ENCODE data around the gene PNMA1. TPM values are rescaled to one million over a fixed set of nuclear protein-coding genes. Genes with fewer than 3 reads are reported as not detected.

PNMA1 gene
- total RNA-seq, 2 experiments from 2014 or later = 28.2 to 30.0 TPM

- Mint-ChIP-seq H3K27ac (no peak overlapping the region), H3K4me1 (no peaks in the 10 kb centered on the region), H3K36me3 (ENCODE audit: low read depth) (no peaks in the 10 kb centered on the region), H3K4me3 (no peak overlapping the region), H3K27me3 (no peaks in the 10 kb centered on the region), H3K9me3 (no peaks in the 10 kb centered on the region)
- no peak for DNase-seq
- POLR2A ChIA-PET = interaction anchor here (0.6 kb wide), 1 partner anchor 95 kb away, joined by 3 read pairs; no protein-coding TSS in a partner anchor
- CTCF ChIA-PET = interaction anchor here (1.0 kb wide), 1 partner anchor 201 kb away, joined by 3 read pairs; no protein-coding TSS in a partner anchor
Observed at GRCh38 chr14:73665130-73665529, 49.1 kb downstream of the PNMA1 start.

GRCh38 chr14:73663548-73664212, 50.5 kb downstream of the PNMA1 start:
- Mint-ChIP-seq H3K4me3 (no peak overlapping the region), H3K27ac (no peak overlapping the region), H3K4me1 (no peaks in the 10 kb centered on the region), H3K27me3 (no peaks in the 10 kb centered on the region), H3K9me3 (no peaks in the 10 kb centered on the region), H3K36me3 (ENCODE audit: low read depth) (no peaks in the 10 kb centered on the region)
- ChIA-PET CTCF (interaction anchor here (0.6 kb wide), 1 partner anchor 843 kb away, joined by 3 read pairs; no protein-coding TSS in a partner anchor), POLR2A (no interaction called here)
- DNase-seq = no peak

GRCh38 chr14:73662487-73662943, 51.7 kb downstream of the PNMA1 start:
- Mint-ChIP-seq H3K4me3 (no peak overlapping the region), H3K27ac (no peak overlapping the region), H3K36me3 (ENCODE audit: low read depth) (no peaks in the 10 kb centered on the region), H3K27me3 (no peaks in the 10 kb centered on the region), H3K4me1 (no peaks in the 10 kb centered on the region), H3K9me3 (no peaks in the 10 kb centered on the region)
- DNase-seq = no peak
- CTCF ChIA-PET = interaction anchor here (0.6 kb wide), 1 partner anchor 154 kb away, joined by 3 read pairs; no protein-coding TSS in a partner anchor
- POLR2A ChIA-PET = no interaction called here

- DNase-seq = no peak
- CTCF ChIA-PET = no interaction called here
- no peaks in the 10 kb centered on the region for H3K9me3 Mint-ChIP-seq
- POLR2A ChIA-PET = no interaction called here
- no peaks in the 10 kb centered on the region for H3K36me3 Mint-ChIP-seq (ENCODE audit: low read depth)
- no peaks in the 10 kb centered on the region for H3K27me3 Mint-ChIP-seq
- H3K4me1 Mint-ChIP-seq = no peaks in the 10 kb centered on the region
- H3K4me3 Mint-ChIP-seq = no peak overlapping the region
- no peak overlapping the region for H3K27ac Mint-ChIP-seq
Observed at GRCh38 chr14:73661872-73662271, 52.3 kb downstream of the PNMA1 start.

Other genes with a start within 250 kb of the PNMA1 start
- 10 to 100 TPM; 17.9 to 19.4 TPM for gene RIOX1, start 223.5 kb downstream of the PNMA1 start, total RNA-seq
- gene ACOT1, start 177.2 kb downstream of the PNMA1 start, total RNA-seq = 1 to 10 TPM; 2.2 to 2.9 TPM
- not detected for gene HEATR4, start 155.4 kb downstream of the PNMA1 start, total RNA-seq
- 10 to 100 TPM; 13.3 to 13.4 TPM for gene ACOT2, start 145.2 kb downstream of the PNMA1 start, total RNA-seq
- under 1 TPM; 0.83 to 0.93 TPM for gene ACOT4, start 122.5 kb downstream of the PNMA1 start, total RNA-seq
- not detected for gene ACOT6, start 101.9 kb downstream of the PNMA1 start, total RNA-seq
- gene DNAL1, start 69.4 kb downstream of the PNMA1 start, total RNA-seq = 1 to 10 TPM; 6.8 to 7.2 TPM
- gene PTGR2, start 137.4 kb upstream of the PNMA1 start, total RNA-seq = 1 to 10 TPM; 2.3 to 2.8 TPM
- gene ZNF410, start 172.5 kb upstream of the PNMA1 start, total RNA-seq = 10 to 100 TPM; 54.2 to 56.5 TPM
- 1 to 10 TPM; 1.8 to 2.1 TPM for gene FAM161B, start 235.7 kb upstream of the PNMA1 start, total RNA-seq
- gene COQ6, start 235.9 kb upstream of the PNMA1 start, total RNA-seq = 10 to 100 TPM; 13.2 to 15.5 TPM

Measured in activated CD4-positive, alpha-beta memory T cell treated with anti-CD3 and anti-CD28 coated beads, Interleukin-2, amount 10 ng/mL, durations not matched to agents 7 days and 5 days (primary cell).